SU-DHL-6 (cell line): ENCODE measurements around the gene PARP16.

Experiments used
- H2AFZ ChIP-seq: fragments of 200-600 bp; sonication (generic); 2 replicates; pipeline ENCODE4 v1.6.1; 2014; ENCODE audit warnings: low read depth, mild to moderate bottlenecking, moderate library complexity, mixed read lengths, antibody characterized with exemption, low read length; ENCODE audit not compliant: severe bottlenecking
- H3F3A ChIP-seq: fragments of 200-600 bp; shearing (Covaris generic); 2 replicates; pipeline ENCODE4 v1.6.0; 2016; ENCODE audit warnings: antibody characterized with exemption, mild to moderate bottlenecking; ENCODE audit not compliant: insufficient read depth
- H3K27ac ChIP-seq: fragments of 200-600 bp; sonication (generic); 2 replicates; pipeline ENCODE4 v1.5.1; 2016; ENCODE audit warnings: low read depth, mild to moderate bottlenecking, low read length, moderate library complexity, mixed read lengths
- H3K27me3 ChIP-seq: fragments of 200-600 bp; sonication (generic), shearing (Covaris generic); 2 replicates; pipeline ENCODE4 v1.6.0; 2014; ENCODE audit warnings: mild to moderate bottlenecking, low read length
- H3K36me3 ChIP-seq: fragments of 200-600 bp; sonication (generic); 2 replicates; pipeline ENCODE4 v1.6.1; 2014; ENCODE audit warnings: mild to moderate bottlenecking, low read length, mixed read lengths
- H3K4me2 ChIP-seq: fragments of 300-600, 200-600 bp; shearing (Covaris generic), sonication (generic); 2 replicates; pipeline ENCODE4 v1.6.0; 2014; ENCODE audit warnings: low read length, low read depth, mild to moderate bottlenecking; ENCODE audit not compliant: poor library complexity, severe bottlenecking
- H3K4me3 ChIP-seq: fragments of 200-600 bp; sonication (generic); 2 replicates; pipeline ENCODE4 v1.5.1; 2014; ENCODE audit warnings: antibody characterized with exemption, low read length, mild to moderate bottlenecking, mixed read lengths; ENCODE audit not compliant: insufficient read depth, poor library complexity, severe bottlenecking
- H3K79me2 ChIP-seq: fragments of 200-600 bp; sonication (generic); 2 replicates; pipeline ENCODE4 v1.6.1; 2014; ENCODE audit warnings: mild to moderate bottlenecking, low read length, moderate library complexity; ENCODE audit not compliant: insufficient read depth
- H3K9ac ChIP-seq: fragments of 200-600 bp; sonication (generic); 2 replicates; pipeline ENCODE4 v1.7.0; 2014; ENCODE audit warnings: mild to moderate bottlenecking, low read length
- H3K9me2 ChIP-seq: fragments of 200-600 bp; sonication (generic); replicated peaks from 2 replicates; pipeline ENCODE4 v1.6.1; 2014; ENCODE audit warnings: low read length; ENCODE audit not compliant: insufficient read depth
- H3K9me3 ChIP-seq: fragments of 200-600 bp; sonication (generic); 2 replicates; pipeline ENCODE4 v1.6.1; 2014; ENCODE audit warnings: low read length, mixed read lengths; ENCODE audit not compliant: insufficient read depth
- H4K20me1 ChIP-seq: fragments of 200-600 bp; sonication (generic); 2 replicates; pipeline ENCODE4 v1.6.1; 2014; ENCODE audit warnings: low read depth, mild to moderate bottlenecking, antibody characterized with exemption, low read length, moderate library complexity, mixed read lengths
- EZH2phosphoT487 ChIP-seq: fragments of 200-600 bp; sonication (generic), shearing (Covaris generic); conservative IDR thresholded peaks from 2 replicates; pipeline ENCODE4 v1.6.1; 2018; ENCODE audit warnings: mild to moderate bottlenecking, antibody characterized with exemption, low read length, moderate library complexity, mixed read lengths
- TF ChIP-seq, protein P1 (sequence below): fragments of 200-600 bp; sonication (generic); IDR thresholded peaks from one replicate; pipeline ENCODE4 v1.5.1; 2017; ENCODE audit warnings: antibody characterized with exemption, mild to moderate bottlenecking, low read length, moderate library complexity; ENCODE audit not compliant: insufficient read depth, poor library complexity, severe bottlenecking

Gene PARP16

DNA sequence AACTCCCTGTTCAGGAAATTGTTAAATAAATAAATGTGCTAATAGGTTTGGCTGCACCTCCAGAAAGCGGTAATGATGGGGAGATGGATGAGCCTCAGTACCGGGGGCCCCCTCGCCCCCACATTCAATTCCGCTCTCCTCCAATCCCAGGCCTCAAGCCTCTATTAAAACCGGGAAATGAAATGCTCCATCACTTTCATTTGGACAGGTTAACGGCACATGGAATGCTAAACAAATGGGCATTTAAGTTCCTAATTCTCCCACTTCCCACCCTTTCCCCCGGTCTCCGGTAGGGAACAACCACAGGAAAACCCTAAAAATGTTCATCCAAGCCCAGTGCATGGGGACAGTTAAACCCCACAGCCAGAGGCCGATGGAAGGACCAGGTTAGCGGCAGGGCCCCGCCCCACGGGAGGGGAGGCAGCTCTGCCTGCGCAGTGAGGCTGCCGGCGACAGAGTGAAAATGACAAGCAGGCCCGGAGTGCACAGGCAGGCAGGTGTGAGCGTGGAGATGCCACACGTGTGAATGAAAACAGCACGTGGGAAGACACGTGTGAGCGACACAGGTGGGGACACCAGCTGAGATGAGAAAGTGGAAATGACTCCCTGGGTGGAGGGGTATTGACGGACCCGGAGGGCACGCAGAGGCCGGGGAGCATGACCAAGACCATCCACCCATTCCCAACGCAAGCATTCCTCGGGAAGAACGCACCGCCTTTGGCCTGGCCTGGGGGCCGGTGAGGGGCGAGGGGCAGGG, 45.9 kb upstream of the PARP16 start:
- H3K79me2 ChIP-seq, result no peaks in the 10 kb centered on the region
- H3K36me3 ChIP-seq, result no peaks in the 10 kb centered on the region
- H3K27me3 ChIP-seq, result no peaks in the 10 kb centered on the region
- no peak overlapping the region for H3K4me3 ChIP-seq
- no peaks in the 10 kb centered on the region for H4K20me1 ChIP-seq
- H2AFZ ChIP-seq, result no peak overlapping the region
- TF ChIP-seq, protein P1, sequence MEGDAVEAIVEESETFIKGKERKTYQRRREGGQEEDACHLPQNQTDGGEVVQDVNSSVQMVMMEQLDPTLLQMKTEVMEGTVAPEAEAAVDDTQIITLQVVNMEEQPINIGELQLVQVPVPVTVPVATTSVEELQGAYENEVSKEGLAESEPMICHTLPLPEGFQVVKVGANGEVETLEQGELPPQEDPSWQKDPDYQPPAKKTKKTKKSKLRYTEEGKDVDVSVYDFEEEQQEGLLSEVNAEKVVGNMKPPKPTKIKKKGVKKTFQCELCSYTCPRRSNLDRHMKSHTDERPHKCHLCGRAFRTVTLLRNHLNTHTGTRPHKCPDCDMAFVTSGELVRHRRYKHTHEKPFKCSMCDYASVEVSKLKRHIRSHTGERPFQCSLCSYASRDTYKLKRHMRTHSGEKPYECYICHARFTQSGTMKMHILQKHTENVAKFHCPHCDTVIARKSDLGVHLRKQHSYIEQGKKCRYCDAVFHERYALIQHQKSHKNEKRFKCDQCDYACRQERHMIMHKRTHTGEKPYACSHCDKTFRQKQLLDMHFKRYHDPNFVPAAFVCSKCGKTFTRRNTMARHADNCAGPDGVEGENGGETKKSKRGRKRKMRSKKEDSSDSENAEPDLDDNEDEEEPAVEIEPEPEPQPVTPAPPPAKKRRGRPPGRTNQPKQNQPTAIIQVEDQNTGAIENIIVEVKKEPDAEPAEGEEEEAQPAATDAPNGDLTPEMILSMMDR, result no peak
- no peak for TF ChIP-seq EZH2phosphoT487
- no peaks in the 10 kb centered on the region for H3F3A ChIP-seq
- H3K4me2 ChIP-seq, result no peak overlapping the region
- no peaks in the 10 kb centered on the region for H3K9me3 ChIP-seq
- no peak overlapping the region for H3K9ac ChIP-seq
- no peaks in the 10 kb centered on the region for H3K9me2 ChIP-seq
- no peak overlapping the region for H3K27ac ChIP-seq

- Histone ChIP-seq H3K9ac (no peak overlapping the region), H3K9me2 (no peaks in the 10 kb centered on the region), H3K27ac (no peak overlapping the region), H3K36me3 (no peaks in the 10 kb centered on the region), H3K27me3 (no peaks in the 10 kb centered on the region), H4K20me1 (no peaks in the 10 kb centered on the region), H3K79me2 (no peaks in the 10 kb centered on the region), H3K9me3 (no peaks in the 10 kb centered on the region), H3K4me2 (no peak overlapping the region), H2AFZ (no peak overlapping the region), H3K4me3 (no peak overlapping the region), H3F3A (no peaks in the 10 kb centered on the region)
- no peak for TF ChIP-seq EZH2phosphoT487
- TF ChIP-seq, protein P1, result no peak
Observed at GRCh38 chr15:65331811-65332210, 45.1 kb upstream of the PARP16 start.

- H3K36me3 ChIP-seq, result no peaks in the 10 kb centered on the region
- no peaks in the 10 kb centered on the region for H3K79me2 ChIP-seq
- no peak overlapping the region for H3K9ac ChIP-seq
- no peaks in the 10 kb centered on the region for H3K27me3 ChIP-seq
- no peaks in the 10 kb centered on the region for H3K9me3 ChIP-seq
- no peak for TF ChIP-seq EZH2phosphoT487
- TF ChIP-seq, protein P1, result no peak
- no peak overlapping the region for H2AFZ ChIP-seq
- no peaks in the 10 kb centered on the region for H3F3A ChIP-seq
- H3K27ac ChIP-seq, result no peak overlapping the region
- no peak overlapping the region for H3K4me3 ChIP-seq
- H3K9me2 ChIP-seq, result no peaks in the 10 kb centered on the region
- no peaks in the 10 kb centered on the region for H4K20me1 ChIP-seq
- no peak overlapping the region for H3K4me2 ChIP-seq
Observed at GRCh38 chr15:65330934-65331645, 44.4 kb upstream of the PARP16 start.
